ENCODE results near the gene CENATAC. TPM values are rescaled to one million over a fixed set of nuclear protein-coding genes. Genes with fewer than 3 reads are reported as not detected.

Gene CENATAC
- total RNA-seq, 1 donor from 2014 or later: 31.6 TPM

DNA sequence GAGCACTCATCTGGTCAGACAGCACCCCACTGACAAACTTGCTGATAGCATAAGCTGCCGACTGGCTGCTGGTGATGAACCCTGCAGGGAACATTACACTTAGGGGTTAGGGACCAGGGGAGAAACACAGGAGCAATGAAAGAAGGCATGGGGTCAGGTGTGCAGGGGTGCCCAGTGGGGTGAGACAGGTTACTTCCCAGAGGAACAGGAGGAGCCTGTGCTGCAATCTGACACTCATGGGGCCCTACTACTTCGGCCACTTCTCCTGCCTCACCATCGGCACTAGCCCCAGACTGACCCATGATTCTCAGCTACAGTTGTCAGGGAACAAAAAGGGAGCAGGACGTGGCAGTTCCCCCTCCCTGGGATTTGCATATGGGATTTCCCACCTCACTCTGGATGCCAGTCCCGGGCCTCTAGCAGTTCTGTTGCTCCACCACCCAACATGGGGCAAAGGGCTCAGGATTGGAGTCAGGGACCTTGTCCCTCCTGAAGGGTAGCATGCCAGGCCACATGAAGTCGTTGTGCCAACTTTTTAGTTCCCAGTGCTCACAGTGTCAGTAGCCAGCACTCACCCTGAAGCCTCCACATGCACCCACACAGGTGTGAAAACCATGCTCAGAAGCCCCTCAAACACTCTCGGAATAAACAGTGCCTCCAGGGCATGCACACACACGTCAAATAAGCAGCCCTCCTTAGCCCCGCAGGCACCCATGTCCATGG is 30.6 kb downstream of the CENATAC start:
- H3K27me3 Mint-ChIP-seq (ENCODE audit: unreplicated experiment): no peaks in the 10 kb centered on the region
- no peak overlapping the region for H3K27ac Mint-ChIP-seq (ENCODE audit: unreplicated experiment)
- peaks cover 18% of the 10 kb centered on the region for H3K4me1 Mint-ChIP-seq (ENCODE audit: unreplicated experiment)
- TF ChIP-seq, protein P1, sequence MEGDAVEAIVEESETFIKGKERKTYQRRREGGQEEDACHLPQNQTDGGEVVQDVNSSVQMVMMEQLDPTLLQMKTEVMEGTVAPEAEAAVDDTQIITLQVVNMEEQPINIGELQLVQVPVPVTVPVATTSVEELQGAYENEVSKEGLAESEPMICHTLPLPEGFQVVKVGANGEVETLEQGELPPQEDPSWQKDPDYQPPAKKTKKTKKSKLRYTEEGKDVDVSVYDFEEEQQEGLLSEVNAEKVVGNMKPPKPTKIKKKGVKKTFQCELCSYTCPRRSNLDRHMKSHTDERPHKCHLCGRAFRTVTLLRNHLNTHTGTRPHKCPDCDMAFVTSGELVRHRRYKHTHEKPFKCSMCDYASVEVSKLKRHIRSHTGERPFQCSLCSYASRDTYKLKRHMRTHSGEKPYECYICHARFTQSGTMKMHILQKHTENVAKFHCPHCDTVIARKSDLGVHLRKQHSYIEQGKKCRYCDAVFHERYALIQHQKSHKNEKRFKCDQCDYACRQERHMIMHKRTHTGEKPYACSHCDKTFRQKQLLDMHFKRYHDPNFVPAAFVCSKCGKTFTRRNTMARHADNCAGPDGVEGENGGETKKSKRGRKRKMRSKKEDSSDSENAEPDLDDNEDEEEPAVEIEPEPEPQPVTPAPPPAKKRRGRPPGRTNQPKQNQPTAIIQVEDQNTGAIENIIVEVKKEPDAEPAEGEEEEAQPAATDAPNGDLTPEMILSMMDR (IDR thresholded peaks at IDR 0.05): no peak
- H3K9me3 Mint-ChIP-seq (ENCODE audit: unreplicated experiment): no peaks in the 10 kb centered on the region
- peak overlapping the region; percentile 79 for H3K4me3 Mint-ChIP-seq (ENCODE audit: unreplicated experiment)
- no peak for DNase-seq (ENCODE audit: extremely low spot score, unreplicated experiment)
- H3K36me3 Mint-ChIP-seq (ENCODE audit: unreplicated experiment): peaks cover 7% of the 10 kb centered on the region

DNA sequence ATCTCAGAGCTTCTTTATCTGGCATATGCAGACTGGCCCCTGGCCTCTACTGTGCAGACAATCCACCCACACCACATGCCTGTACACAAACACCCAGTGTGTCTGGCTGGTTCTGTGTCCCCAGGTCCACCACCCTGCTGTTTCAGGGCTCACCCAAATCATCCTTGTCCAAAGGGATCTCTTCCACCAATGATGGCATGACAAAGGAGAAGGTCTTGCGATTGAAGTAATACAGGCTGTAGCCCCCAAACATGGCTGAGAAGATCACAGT is 31.1 kb downstream of the CENATAC start:
- H3K27ac Mint-ChIP-seq (ENCODE audit: unreplicated experiment): no peak overlapping the region
- DNase-seq (ENCODE audit: extremely low spot score, unreplicated experiment): no peak
- no peaks in the 10 kb centered on the region for H3K27me3 Mint-ChIP-seq (ENCODE audit: unreplicated experiment)
- peak overlapping the region; percentile 79 for H3K4me3 Mint-ChIP-seq (ENCODE audit: unreplicated experiment)
- H3K4me1 Mint-ChIP-seq (ENCODE audit: unreplicated experiment): peaks cover 17% of the 10 kb centered on the region
- peaks cover 6% of the 10 kb centered on the region for H3K36me3 Mint-ChIP-seq (ENCODE audit: unreplicated experiment)
- no peaks in the 10 kb centered on the region for H3K9me3 Mint-ChIP-seq (ENCODE audit: unreplicated experiment)
- TF ChIP-seq, protein P1 (IDR thresholded peaks at IDR 0.05): no peak

GRCh38 chr11:119029340-119030028 is 31.5 kb downstream of the CENATAC start:
- peaks cover 17% of the 10 kb centered on the region for H3K4me1 Mint-ChIP-seq (ENCODE audit: unreplicated experiment)
- H3K9me3 Mint-ChIP-seq (ENCODE audit: unreplicated experiment): no peaks in the 10 kb centered on the region
- no peaks in the 10 kb centered on the region for H3K27me3 Mint-ChIP-seq (ENCODE audit: unreplicated experiment)
- TF ChIP-seq, protein P1 (IDR thresholded peaks at IDR 0.05): no peak
- peaks cover 1% of the 10 kb centered on the region for H3K36me3 Mint-ChIP-seq (ENCODE audit: unreplicated experiment)
- H3K4me3 Mint-ChIP-seq (ENCODE audit: unreplicated experiment): peak overlapping the region; percentile 79
- no peak for DNase-seq (ENCODE audit: extremely low spot score, unreplicated experiment)
- H3K27ac Mint-ChIP-seq (ENCODE audit: unreplicated experiment): no peak overlapping the region

GRCh38 chr11:119030029-119030328 is 32.0 kb downstream of the CENATAC start:
- Mint-ChIP-seq H3K27me3 (ENCODE audit: unreplicated experiment) (no peaks in the 10 kb centered on the region), H3K4me3 (ENCODE audit: unreplicated experiment) (peak overlapping the region; percentile 79), H3K4me1 (ENCODE audit: unreplicated experiment) (peaks cover 17% of the 10 kb centered on the region), H3K9me3 (ENCODE audit: unreplicated experiment) (no peaks in the 10 kb centered on the region), H3K27ac (ENCODE audit: unreplicated experiment) (no peak overlapping the region), H3K36me3 (ENCODE audit: unreplicated experiment) (no peaks in the 10 kb centered on the region)
- TF ChIP-seq, protein P1 (IDR thresholded peaks at IDR 0.05): no peak
- no peak for DNase-seq (ENCODE audit: extremely low spot score, unreplicated experiment)

DNA sequence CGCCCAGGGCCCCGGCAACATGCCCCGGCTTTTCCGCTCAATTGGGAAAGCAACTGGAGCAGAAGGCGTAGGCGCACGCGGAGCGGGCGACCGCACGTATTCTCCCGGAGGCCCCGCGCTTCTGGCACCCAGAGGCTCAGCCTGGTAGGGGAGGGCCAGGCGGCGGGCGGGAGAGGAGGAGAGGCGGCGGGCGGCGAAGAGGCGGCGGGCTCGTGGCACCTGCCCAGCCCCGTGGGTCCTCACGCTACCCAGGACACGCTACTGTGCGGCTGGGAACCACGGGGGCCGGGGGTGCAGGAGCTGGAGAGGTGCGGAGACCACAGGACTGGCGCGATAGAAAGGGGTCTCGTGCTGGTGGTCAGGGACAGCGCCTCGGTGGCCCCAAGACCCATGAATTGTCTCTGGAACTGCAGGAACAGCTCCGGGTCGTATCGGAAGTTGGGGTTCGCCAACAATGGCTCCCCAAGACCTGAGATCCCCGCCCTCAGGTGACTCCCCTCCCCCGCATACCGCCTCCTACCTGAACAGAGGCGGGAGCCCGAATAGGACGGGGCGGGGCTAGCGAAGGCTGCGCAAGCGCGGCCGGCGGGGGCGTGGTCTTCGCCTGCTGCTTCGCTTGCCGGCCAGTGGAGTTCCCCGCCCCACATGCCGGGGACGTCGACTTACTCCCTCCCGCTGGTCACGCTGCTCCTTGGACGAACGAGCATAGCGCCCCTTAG is 32.5 kb downstream of the CENATAC start, which contains the start of gene SLC37A4:
Gene SLC37A4 (minus strand): TSS at position 549 of the 719 bp plus-strand sequence.
- Mint-ChIP-seq H3K4me1 (ENCODE audit: unreplicated experiment) (peaks cover 17% of the 10 kb centered on the region), H3K9me3 (ENCODE audit: unreplicated experiment) (no peaks in the 10 kb centered on the region), H3K27me3 (ENCODE audit: unreplicated experiment) (no peaks in the 10 kb centered on the region), H3K27ac (ENCODE audit: unreplicated experiment) (no peak within 1 kb of the TSS), H3K4me3 (ENCODE audit: unreplicated experiment) (peak within 1 kb of the TSS; percentile 79), H3K36me3 (ENCODE audit: unreplicated experiment) (no peaks in the 10 kb centered on the region)
- peak; percentile 99 for DNase-seq (ENCODE audit: extremely low spot score, unreplicated experiment)
- TF ChIP-seq, protein P1 (IDR thresholded peaks at IDR 0.05): peak; percentile 90

Measured in osteocyte (in vitro differentiated cells).